ENCODE data around the gene MAP4K3.

Gene MAP4K3

GRCh38 chr2:39436592-39437521 lies at the start of gene MAP4K3:
TSS of gene MAP4K3 (minus strand) at chr2:39437285. CDS start at chr2:39436987, 298 bp downstream.
- DNase-seq, result peak; percentile 63

- DNase-seq, result no peak
These were observed 49.0 kb upstream of the MAP4K3 start for GRCh38 chr2:39486071-39486470.

- DNase-seq, result no peak
These were observed 47.8 kb upstream of the MAP4K3 start for GRCh38 chr2:39484620-39485495.

- DNase-seq, result no peak
These were observed 47.1 kb upstream of the MAP4K3 start for GRCh38 chr2:39484206-39484605.

- DNase-seq, result no peak
These were observed 46.4 kb upstream of the MAP4K3 start for GRCh38 chr2:39483534-39483933.

- DNase-seq, result no peak
These were observed 44.5 kb upstream of the MAP4K3 start for GRCh38 chr2:39481611-39482010.

- no peak for DNase-seq
These were observed 42.6 kb upstream of the MAP4K3 start for GRCh38 chr2:39479696-39480095.

- DNase-seq, result no peak
These were observed 42.1 kb upstream of the MAP4K3 start for GRCh38 chr2:39479053-39479670.

GRCh38 chr2:39476524-39476923 lies 39.4 kb upstream of the MAP4K3 start:
- no peak for DNase-seq

GRCh38 chr2:39475006-39475405 lies 37.9 kb upstream of the MAP4K3 start:
- DNase-seq, result no peak

GRCh38 chr2:39470580-39470979 lies 33.5 kb upstream of the MAP4K3 start:
- no peak for DNase-seq

- no peak for DNase-seq
These were observed 32.7 kb upstream of the MAP4K3 start for GRCh38 chr2:39469807-39470206.

GRCh38 chr2:39468579-39469451 lies 31.7 kb upstream of the MAP4K3 start:
- DNase-seq, result no peak

GRCh38 chr2:39466311-39466710 lies 29.2 kb upstream of the MAP4K3 start:
- no peak for DNase-seq

- no peak for DNase-seq
These were observed 27.8 kb upstream of the MAP4K3 start for GRCh38 chr2:39464864-39465263.

- no peak for DNase-seq
These were observed 18.7 kb upstream of the MAP4K3 start for GRCh38 chr2:39455826-39456225.

GRCh38 chr2:39452396-39452795 lies 15.3 kb upstream of the MAP4K3 start:
- DNase-seq, result no peak

- no peak for DNase-seq
These were observed 14.9 kb upstream of the MAP4K3 start for GRCh38 chr2:39451954-39452353.

GRCh38 chr2:39448169-39448502 lies 11.1 kb upstream of the MAP4K3 start:
- no peak for DNase-seq

- DNase-seq, result no peak
These were observed 10.4 kb upstream of the MAP4K3 start for GRCh38 chr2:39447266-39448168.

GRCh38 chr2:39445934-39446333 lies 8.8 kb upstream of the MAP4K3 start:
- DNase-seq, result no peak

Measured in activated gamma-delta T cell treated with Interleukin-2 at 50 U/mL for 16 hours (primary cell).